H9 (cell line): Measurements from ENCODE around the gene SNX17. TPM values are rescaled to one million over a fixed set of nuclear protein-coding genes. Genes with fewer than 3 reads are reported as not detected.

Source experiments
- DNase-seq: peaks from one replicate; pipeline ENCODE4 v3.0.0-alpha.2; 2017
- H2AFZ ChIP-seq: one replicate; pipeline ENCODE4 v1.6.1; 2013; ENCODE audit warnings: mild to moderate bottlenecking, low read length, control low read depth, moderate library complexity
- H2AK5ac ChIP-seq: 2 replicates; pipeline ENCODE4 v1.6.1; 2013; ENCODE audit warnings: low read length, control low read depth, mixed read lengths; ENCODE audit not compliant: insufficient read length
- H2BK120ac ChIP-seq: one replicate; pipeline ENCODE4 v1.6.1; 2013; ENCODE audit warnings: low read depth, mild to moderate bottlenecking, low read length, control low read depth, inconsistent platforms; ENCODE audit not compliant: poor library complexity, severe bottlenecking
- H2BK12ac ChIP-seq: 2 replicates; pipeline ENCODE4 v1.6.1; 2013; ENCODE audit warnings: low read length, control low read depth, mixed read lengths, low read depth; ENCODE audit not compliant: insufficient read length
- H2BK15ac ChIP-seq: 2 replicates; pipeline ENCODE4 v1.6.1; 2013; ENCODE audit warnings: low read depth, low read length, control low read depth
- H2BK20ac ChIP-seq: one replicate; pipeline ENCODE4 v1.6.1; 2013; ENCODE audit warnings: low read depth, mild to moderate bottlenecking, low read length, control low read depth, inconsistent platforms; ENCODE audit not compliant: poor library complexity, severe bottlenecking
- H2BK5ac ChIP-seq: 2 replicates; pipeline ENCODE4 v1.6.1; 2013; ENCODE audit warnings: low read length, control low read depth, mixed read lengths; ENCODE audit not compliant: insufficient read length
- H3K14ac ChIP-seq: 2 replicates; pipeline ENCODE4 v1.6.1; 2013; ENCODE audit warnings: low read length, control low read depth; ENCODE audit not compliant: insufficient read depth
- H3K18ac ChIP-seq: 2 replicates; pipeline ENCODE4 v1.6.1; 2013; ENCODE audit warnings: low read depth, mild to moderate bottlenecking, mixed read lengths, low read length, control low read depth; ENCODE audit not compliant: insufficient read length
- H3K23ac ChIP-seq: 2 replicates; pipeline ENCODE4 v1.6.1; 2013; ENCODE audit warnings: low read length, control low read depth, mixed read lengths, low read depth; ENCODE audit not compliant: insufficient read length
- H3K23me2 ChIP-seq: 2 replicates; pipeline ENCODE4 v1.6.1; 2013; ENCODE audit warnings: low read depth, mild to moderate bottlenecking, mixed read lengths, low read length, control low read depth; ENCODE audit not compliant: insufficient read length, poor library complexity, severe bottlenecking
- H3K27ac ChIP-seq: 2 replicates; pipeline ENCODE4 v1.5.1; 2013; ENCODE audit warnings: low read length, control low read depth, mixed read lengths, low read depth; ENCODE audit not compliant: insufficient read length
- H3K27me3 ChIP-seq: 2 replicates; pipeline ENCODE4 v1.6.1; 2013; ENCODE audit warnings: low read length, control low read depth, inconsistent platforms; ENCODE audit not compliant: insufficient read depth
- H3K4ac ChIP-seq: 2 replicates; pipeline ENCODE4 v1.6.1; 2013; ENCODE audit warnings: low read depth, mild to moderate bottlenecking, control low read depth, inconsistent platforms, low read length, moderate library complexity
- H3K4me1 ChIP-seq: 2 replicates; pipeline ENCODE4 v1.6.1; 2013; ENCODE audit warnings: low read length, control low read depth, inconsistent platforms; ENCODE audit not compliant: insufficient read depth
- H3K4me2 ChIP-seq: 2 replicates; pipeline ENCODE4 v1.6.1; 2013; ENCODE audit warnings: low read length, control low read depth, mixed read lengths; ENCODE audit not compliant: insufficient read length, insufficient read depth
- H3K56ac ChIP-seq: 2 replicates; pipeline ENCODE4 v1.6.1; 2013; ENCODE audit warnings: low read depth, mild to moderate bottlenecking, mixed read lengths, low read length, control low read depth; ENCODE audit not compliant: insufficient read length
- H3K79me1 ChIP-seq: 2 replicates; pipeline ENCODE4 v1.6.1; 2013; ENCODE audit warnings: low read depth, mild to moderate bottlenecking, moderate library complexity, low read length, control low read depth, inconsistent platforms; ENCODE audit not compliant: insufficient read depth, poor library complexity, severe bottlenecking
- H3K79me2 ChIP-seq: 2 replicates; pipeline ENCODE4 v1.6.1; 2013; ENCODE audit warnings: low read length, control low read depth, inconsistent platforms; ENCODE audit not compliant: insufficient read depth
- H3K9ac ChIP-seq: 2 replicates; pipeline ENCODE4 v1.6.1; 2013; ENCODE audit warnings: low read length, control low read depth, mixed read lengths; ENCODE audit not compliant: insufficient read length; ENCODE audit errors: extremely low read depth
- H3K9me3 ChIP-seq: one replicate; pipeline ENCODE4 v1.6.1; 2013; ENCODE audit warnings: low read depth, low read length, inconsistent platforms; ENCODE audit not compliant: control insufficient read depth
- H3T11ph ChIP-seq: one replicate; pipeline ENCODE4 v1.6.1; 2013; ENCODE audit warnings: mild to moderate bottlenecking, low read length, control low read depth, inconsistent platforms
- H4K20me1 ChIP-seq: one replicate; pipeline ENCODE4 v1.6.1; 2013; ENCODE audit not compliant: control insufficient read depth, insufficient read length, insufficient read depth
- H4K5ac ChIP-seq: 2 replicates; pipeline ENCODE4 v1.6.1; 2013; ENCODE audit warnings: low read depth, mild to moderate bottlenecking, mixed read lengths, low read length, control low read depth; ENCODE audit not compliant: insufficient read length
- H4K8ac ChIP-seq: replicated peaks from 2 replicates; pipeline ENCODE4 v1.6.1; 2013; ENCODE audit warnings: low read length, control low read depth, mixed read lengths, low read depth; ENCODE audit not compliant: insufficient read length
- H4K91ac ChIP-seq: 2 replicates; pipeline ENCODE4 v1.6.1; 2013; ENCODE audit warnings: low read depth, mild to moderate bottlenecking, moderate library complexity, mixed read lengths, low read length, control low read depth; ENCODE audit not compliant: insufficient read length
- H3K27ac Mint-ChIP-seq, 3 experiments: 2 replicates in 2 of 3; 3 replicates in 1 of 3; pipeline ENCODE4 v1.8.0; 2020 to 2021; ENCODE audit warnings: mixed read lengths in 3 of 3, mild to moderate bottlenecking in 1 of 3, moderate library complexity in 1 of 3
- H3K27me3 Mint-ChIP-seq: 2 replicates; pipeline ENCODE4 v1.8.0; 2021; ENCODE audit warnings: low read depth, mild to moderate bottlenecking, moderate library complexity, mixed read lengths
- H3K36me3 Mint-ChIP-seq, 3 experiments: 2 replicates in 2 of 3; 3 replicates in 1 of 3; pipeline ENCODE4 v1.8.0; 2020 to 2021; ENCODE audit warnings: low read depth in 3 of 3, mixed read lengths in 3 of 3; ENCODE audit not compliant: insufficient read depth in 1 of 3
- H3K4me1 Mint-ChIP-seq, 2 experiments: 2 replicates each; pipeline ENCODE4 v1.8.0; 2020; ENCODE audit warnings: mixed read lengths in 2 of 2
- H3K4me3 Mint-ChIP-seq, 2 experiments: 2 replicates in 1 of 2; 3 replicates in 1 of 2; pipeline ENCODE4 v1.8.0; 2020 to 2021; ENCODE audit warnings: mild to moderate bottlenecking in 2 of 2, mixed read lengths in 2 of 2, moderate library complexity in 1 of 2
- H3K9me3 Mint-ChIP-seq, 2 experiments: 2 replicates in 1 of 2; 3 replicates in 1 of 2; pipeline ENCODE4 v1.8.0; 2020; ENCODE audit warnings: mild to moderate bottlenecking in 2 of 2, mixed read lengths in 2 of 2, moderate library complexity in 1 of 2
- CTCF ChIP-seq: fragments of 200-600 bp; sonication (generic); conservative IDR thresholded peaks from 3 replicates; pipeline ENCODE4 v1.8.0; 2021; ENCODE audit warnings: antibody characterized with exemption, mild to moderate bottlenecking
- WGBS: extraction: QIAGEN DNeasy Blood & Tissue Kit; methylation state at CpG from one replicate; pipeline ENCODE4 v1.1.7; 2013; ENCODE audit warnings: missing lambda C conversion rate, low lambda C conversion rate, mixed read lengths; ENCODE audit not compliant: insufficient read length; ENCODE audit errors: extremely low coverage; 5-methylcytosine and 5-hydroxymethylcytosine counted together
- total RNA-seq: library from RNA; stranded (reverse); gene quantifications from 2 replicates; pipeline ENCODE4 v1.2.1, GENCODE V29; 2021

Gene SNX17
- total RNA-seq, 1 experiment from 2014 or later = 81.1 TPM

- Mint-ChIP-seq H3K27me3 (peaks cover 1% of the 10 kb centered on the region; the same call in 1 of the 2 replicates), H3K27ac (peak overlapping the region in 2 of 3 experiments; percentile 57 to 78; a peak in 3 of 7 replicates), H3K9me3 (no peaks in the 10 kb centered on the region), H3K4me1 (peaks cover 22 to 27% of the 10 kb centered on the region in 2 experiments), H3K4me3 (peak overlapping the region; percentile 24 to 35; a peak in 3 of 5 replicates), H3K36me3 (peaks cover 46 to 90% (median 78%) of the 10 kb centered on the region in 3 experiments; a peak in 6 of 7 replicates)
- Histone ChIP-seq H3K4ac (no peak overlapping the region), H3K14ac (no peak overlapping the region), H2BK120ac (no peak overlapping the region), H4K20me1 (no peaks in the 10 kb centered on the region), H3K27me3 (no peaks in the 10 kb centered on the region), H2BK20ac (no peak overlapping the region), H3K4me1 (no peaks in the 10 kb centered on the region), H3K4me2 (no peak overlapping the region), H3T11ph (no peak overlapping the region), H2AK5ac (no peak overlapping the region), H3K23me2 (peaks cover 12% of the 10 kb centered on the region), H3K79me1 (no peaks in the 10 kb centered on the region), H3K23ac (no peak overlapping the region), H4K5ac (no peak overlapping the region), H2BK5ac (no peak overlapping the region), H4K8ac (no peak overlapping the region), H3K9ac (no peak overlapping the region), H3K9me3 (no peaks in the 10 kb centered on the region), H3K79me2 (no peaks in the 10 kb centered on the region), H3K56ac (no peak overlapping the region), H3K18ac (no peak overlapping the region), H3K27ac (no peak overlapping the region), H2BK15ac (no peak overlapping the region), H4K91ac (no peak overlapping the region), H2AFZ (no peak overlapping the region), H2BK12ac (no peak overlapping the region)
- no peak for DNase-seq
- no CpG with 5 or more reads among the region's 18 CpGs for WGBS
- no peak for TF ChIP-seq CTCF
Observed at GRCh38 chr2:27377618-27378095, 7.2 kb downstream of the SNX17 start.
